ENCODE measurements around the gene RGS12. TPM values are rescaled to one million over a fixed set of nuclear protein-coding genes. Genes with fewer than 3 reads are reported as not detected.

The RGS12 gene
- total and polyA plus RNA-seq, 4 experiments from 2014 or later, result 0.93 to 10.6 (median 6.0) TPM

- Histone ChIP-seq H3K36me3 (ENCODE audit: insufficient read depth, low read length) (no peaks in the 10 kb centered on the region), H3K9me3 (ENCODE audit: control insufficient read depth in 1 of 2, low read length in 2 of 2) (no peaks in the 10 kb centered on the region), H3K4me3 (ENCODE audit: low read length in 2 of 2) (no peak overlapping the region), H3K27ac (ENCODE audit: low read depth, low read length) (no peak overlapping the region), H3K27me3 (ENCODE audit: insufficient read depth, low read length) (no peaks in the 10 kb centered on the region), H3K4me1 (ENCODE audit: insufficient read depth, low read length) (no peaks in the 10 kb centered on the region)
- Mint-ChIP-seq H3K27me3 (no peaks in the 10 kb centered on the region), H3K36me3 (peaks cover 0 to 8% of the 10 kb centered on the region in 2 donors), H3K4me3 (no peak overlapping the region), H3K4me1 (no peaks in the 10 kb centered on the region), H3K27ac (no peak overlapping the region), H3K9me3 (no peaks in the 10 kb centered on the region)
- ChIA-PET CTCF (ENCODE audit: partially characterized antibody) (no interaction called here), POLR2A (ENCODE audit: partially characterized antibody) (no interaction called here)
- intact Hi-C loops (cut with micrococcal nuclease), result no loop called here
- no peak for DNase-seq
Observed at GRCh38 chr4:3256230-3257102, 36.4 kb upstream of the RGS12 start.

- H3K27ac Mint-ChIP-seq, result peak overlapping the region in 1 of 7 donors; percentile 60
- Histone ChIP-seq H3K9me3 (ENCODE audit: control insufficient read depth in 1 of 2, low read length in 2 of 2) (no peaks in the 10 kb centered on the region), H3K27ac (ENCODE audit: low read depth, low read length) (no peak overlapping the region), H3K4me3 (ENCODE audit: low read length in 2 of 2) (no peak overlapping the region), H3K36me3 (ENCODE audit: insufficient read depth, low read length) (no peaks in the 10 kb centered on the region), H3K4me1 (ENCODE audit: insufficient read depth, low read length) (no peaks in the 10 kb centered on the region), H3K27me3 (ENCODE audit: insufficient read depth, low read length) (no peaks in the 10 kb centered on the region)
- intact Hi-C loops (cut with micrococcal nuclease), result no loop called here
- no peaks in the 10 kb centered on the region for H3K4me1 Mint-ChIP-seq
- no peak overlapping the region for H3K4me3 Mint-ChIP-seq
- peaks cover 0 to 8% of the 10 kb centered on the region in 2 donors for H3K36me3 Mint-ChIP-seq
- POLR2A ChIA-PET (ENCODE audit: partially characterized antibody), result no interaction called here
- H3K9me3 Mint-ChIP-seq, result no peaks in the 10 kb centered on the region
- DNase-seq, result no peak
- H3K27me3 Mint-ChIP-seq, result no peaks in the 10 kb centered on the region
- CTCF ChIA-PET (ENCODE audit: partially characterized antibody), result no interaction called here
Observed at GRCh38 chr4:3257103-3257555, 35.7 kb upstream of the RGS12 start.

DNA sequence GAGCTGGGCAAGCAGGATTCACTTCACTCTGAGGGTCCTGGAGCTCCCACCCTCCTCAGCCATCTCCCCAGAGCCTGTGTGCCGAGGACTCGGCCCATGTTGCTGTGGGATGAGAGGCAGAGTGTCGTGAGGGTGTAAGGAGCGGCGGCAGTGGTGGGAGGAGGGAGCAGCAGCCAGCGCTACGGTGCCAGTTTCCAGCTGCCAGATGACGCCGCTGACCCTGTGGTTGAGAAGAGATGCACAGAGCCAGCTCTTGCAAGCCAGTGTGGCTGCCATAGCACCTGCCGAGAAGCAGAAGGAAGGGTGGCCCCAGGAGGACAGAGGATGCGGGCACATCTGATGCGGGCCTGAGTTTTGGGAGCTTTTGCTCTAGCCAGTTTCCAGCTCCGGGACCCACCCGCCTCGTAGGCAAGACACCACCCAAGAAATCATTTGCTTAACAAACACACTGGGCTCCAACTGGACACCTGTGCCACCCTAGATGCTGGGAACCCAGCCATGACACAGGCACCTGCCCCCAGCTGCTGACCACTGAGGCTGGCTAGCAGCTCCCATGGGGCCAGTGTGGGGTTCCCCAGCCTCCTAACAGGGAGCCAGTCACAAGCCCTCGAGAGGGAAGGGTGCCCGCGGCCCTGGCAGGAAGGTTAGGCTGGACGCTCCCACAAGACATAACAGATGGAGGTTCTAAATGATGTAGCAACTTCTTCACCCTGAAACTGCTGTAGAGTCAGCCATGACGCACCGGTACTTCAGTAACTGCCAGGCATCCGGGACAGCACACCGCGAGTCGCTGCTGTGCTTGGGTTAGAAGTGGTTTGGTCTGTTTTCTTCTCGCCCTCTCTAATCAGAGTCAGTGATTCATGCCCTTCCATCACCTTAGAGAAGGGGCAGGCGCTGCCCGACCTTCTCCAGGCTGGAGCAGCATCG, 35.0 kb upstream of the RGS12 start:
- DNase-seq, result no peak
- H3K36me3 ChIP-seq (ENCODE audit: insufficient read depth, low read length), result no peaks in the 10 kb centered on the region
- ChIA-PET CTCF (ENCODE audit: partially characterized antibody) (no interaction called here), POLR2A (ENCODE audit: partially characterized antibody) (no interaction called here)
- Mint-ChIP-seq H3K27me3 (no peaks in the 10 kb centered on the region), H3K4me3 (no peak overlapping the region), H3K9me3 (no peaks in the 10 kb centered on the region), H3K27ac (no peak overlapping the region), H3K36me3 (peaks cover 0 to 8% of the 10 kb centered on the region in 2 donors), H3K4me1 (no peaks in the 10 kb centered on the region)
- H3K9me3 ChIP-seq (ENCODE audit: control insufficient read depth in 1 of 2, low read length in 2 of 2), result no peaks in the 10 kb centered on the region
- H3K27ac ChIP-seq (ENCODE audit: low read depth, low read length), result no peak overlapping the region
- H3K27me3 ChIP-seq (ENCODE audit: insufficient read depth, low read length), result no peaks in the 10 kb centered on the region
- intact Hi-C loops (cut with micrococcal nuclease), result no loop called here
- no peak overlapping the region for H3K4me3 ChIP-seq (ENCODE audit: low read length in 2 of 2)
- no peaks in the 10 kb centered on the region for H3K4me1 ChIP-seq (ENCODE audit: insufficient read depth, low read length)

GRCh38 chr4:3261411-3262207, 31.2 kb upstream of the RGS12 start:
- CTCF ChIA-PET (ENCODE audit: partially characterized antibody), result no interaction called here
- peaks cover 0 to 1% of the 10 kb centered on the region in 2 donors for H3K36me3 Mint-ChIP-seq

GRCh38 chr4:3262208-3263052, 30.4 kb upstream of the RGS12 start:
- H3K4me3 Mint-ChIP-seq, result no peak overlapping the region
- ChIA-PET POLR2A (ENCODE audit: partially characterized antibody) (no interaction called here), CTCF (ENCODE audit: partially characterized antibody) (interaction anchor here (1.2 kb wide), 1 partner anchor 11 kb away, joined by 3 read pairs; no protein-coding TSS in a partner anchor)
- no peaks in the 10 kb centered on the region for H3K27me3 Mint-ChIP-seq
- no peaks in the 10 kb centered on the region for H3K4me1 Mint-ChIP-seq
- Histone ChIP-seq H3K4me3 (ENCODE audit: low read length in 2 of 2) (no peak overlapping the region), H3K27ac (ENCODE audit: low read depth, low read length) (no peak overlapping the region), H3K36me3 (ENCODE audit: insufficient read depth, low read length) (no peaks in the 10 kb centered on the region), H3K4me1 (ENCODE audit: insufficient read depth, low read length) (no peaks in the 10 kb centered on the region), H3K27me3 (ENCODE audit: insufficient read depth, low read length) (no peaks in the 10 kb centered on the region), H3K9me3 (ENCODE audit: control insufficient read depth in 1 of 2, low read length in 2 of 2) (no peaks in the 10 kb centered on the region)
- DNase-seq, result no peak
- H3K27ac Mint-ChIP-seq, result no peak overlapping the region
- intact Hi-C loops (cut with micrococcal nuclease), result no loop called here
- peaks cover 0 to 4% (median 0%) of the 10 kb centered on the region in 8 donors for H3K9me3 Mint-ChIP-seq
- no peaks in the 10 kb centered on the region for H3K36me3 Mint-ChIP-seq

More at GRCh38 chr4:3261411-3262207, 31.2 kb upstream of the RGS12 start:
- POLR2A ChIA-PET (ENCODE audit: partially characterized antibody), result no interaction called here
- Mint-ChIP-seq H3K4me1 (no peaks in the 10 kb centered on the region), H3K27me3 (no peaks in the 10 kb centered on the region), H3K9me3 (peaks cover 0 to 4% (median 0%) of the 10 kb centered on the region in 8 donors), H3K27ac (peak overlapping the region in 1 of 7 donors; percentile 44), H3K4me3 (no peak overlapping the region)
- Histone ChIP-seq H3K4me3 (ENCODE audit: low read length in 2 of 2) (no peak overlapping the region), H3K9me3 (ENCODE audit: control insufficient read depth in 1 of 2, low read length in 2 of 2) (no peaks in the 10 kb centered on the region), H3K27me3 (ENCODE audit: insufficient read depth, low read length) (no peaks in the 10 kb centered on the region), H3K36me3 (ENCODE audit: insufficient read depth, low read length) (no peaks in the 10 kb centered on the region), H3K4me1 (ENCODE audit: insufficient read depth, low read length) (no peaks in the 10 kb centered on the region), H3K27ac (ENCODE audit: low read depth, low read length) (no peak overlapping the region)
- intact Hi-C loops (cut with micrococcal nuclease), result no loop called here
- no peak for DNase-seq

DNA sequence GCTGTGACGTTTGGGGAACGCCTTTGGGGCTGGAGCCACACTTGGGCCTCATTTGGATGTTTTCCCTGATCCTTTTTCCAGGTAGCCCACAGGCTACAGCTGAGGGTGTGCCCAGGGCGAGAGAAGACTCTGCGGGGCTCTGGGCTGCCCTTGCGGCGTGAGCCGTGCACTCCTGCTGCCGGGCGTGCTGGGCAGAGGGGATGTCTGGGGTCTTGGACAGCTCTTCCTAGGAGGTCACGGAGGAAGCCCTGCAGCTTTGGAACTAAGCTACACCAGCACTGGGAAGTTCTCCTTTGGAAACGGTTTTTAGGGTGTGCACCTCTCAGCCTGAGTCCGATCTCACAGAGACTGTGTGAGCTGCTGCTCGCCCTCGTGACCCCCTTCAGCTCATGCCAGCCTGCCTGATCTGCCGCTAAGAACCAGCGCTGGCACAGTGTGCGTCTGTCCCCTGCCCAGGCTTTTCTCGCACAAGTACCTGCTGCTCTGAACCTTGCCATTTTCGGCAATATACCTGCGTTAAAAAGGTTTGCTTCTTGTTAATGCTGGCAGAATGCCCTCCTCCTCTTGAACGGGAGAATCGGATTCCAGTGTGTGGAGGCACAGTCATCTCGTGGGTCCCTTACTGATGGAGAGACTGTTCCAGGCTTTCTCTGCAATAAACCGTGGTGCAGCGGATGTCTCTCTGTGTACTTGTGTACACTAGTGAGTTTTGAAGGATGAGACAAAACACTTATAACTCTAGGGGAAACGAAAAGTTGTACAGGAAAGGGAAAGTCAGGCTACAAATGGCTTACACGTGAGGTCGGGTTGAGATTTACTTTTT, 29.6 kb upstream of the RGS12 start:
- H3K36me3 Mint-ChIP-seq, result no peaks in the 10 kb centered on the region
- Histone ChIP-seq H3K9me3 (ENCODE audit: control insufficient read depth in 1 of 2, low read length in 2 of 2) (no peaks in the 10 kb centered on the region), H3K4me1 (ENCODE audit: insufficient read depth, low read length) (no peaks in the 10 kb centered on the region), H3K27ac (ENCODE audit: low read depth, low read length) (no peak overlapping the region), H3K4me3 (ENCODE audit: low read length in 2 of 2) (no peak overlapping the region), H3K27me3 (ENCODE audit: insufficient read depth, low read length) (no peaks in the 10 kb centered on the region), H3K36me3 (ENCODE audit: insufficient read depth, low read length) (no peaks in the 10 kb centered on the region)
- no peaks in the 10 kb centered on the region for H3K27me3 Mint-ChIP-seq
- peak overlapping the region in 2 of 7 donors; percentile 57 to 62 for H3K27ac Mint-ChIP-seq
- H3K9me3 Mint-ChIP-seq, result peaks cover 0 to 4% (median 0%) of the 10 kb centered on the region in 8 donors
- no peak overlapping the region for H3K4me3 Mint-ChIP-seq
- H3K4me1 Mint-ChIP-seq, result no peaks in the 10 kb centered on the region
- DNase-seq, result no peak
- CTCF ChIA-PET (ENCODE audit: partially characterized antibody), result interaction anchor here (1.2 kb wide), 1 partner anchor 10 kb away, joined by 3 read pairs; no protein-coding TSS in a partner anchor
- POLR2A ChIA-PET (ENCODE audit: partially characterized antibody), result no interaction called here
- intact Hi-C loops (cut with micrococcal nuclease), result no loop called here
